Stimulated activated CD4-positive, alpha-beta T cell treated with anti-CD3 and anti-CD28 coated beads, Interleukin-1b, Interleukin-23, amount 100 ng/mL, for 24 hours (primary cell): ENCODE results near the gene SGK2.

ENCODE experiments used
- DNase-seq, 4 experiments: peaks; one replicate each; pipeline ENCODE4 v3.0.0-alpha.2; 2020; ENCODE audit warnings: low read depth in 4 of 4, low spot score in 1 of 4

Gene SGK2

GRCh38 chr20:43558412-43559146 lies at the start of gene SGK2:
Gene SGK2, plus strand, starts transcription at chr20:43559027. Its CDS starts 7,469 bp downstream, at chr20:43566496.
- no peak for DNase-seq

GRCh38 chr20:43511879-43512278 lies 46.9 kb upstream of the SGK2 start:
- no peak for DNase-seq

- DNase-seq: no peak
Measured at GRCh38 chr20:43513372-43513930, 45.4 kb upstream of the SGK2 start.

- DNase-seq: peak; percentile 73 to 88 (median 76)
Measured at GRCh38 chr20:43513931-43514647, 44.7 kb upstream of the SGK2 start.

GRCh38 chr20:43514648-43514999 lies 44.2 kb upstream of the SGK2 start:
- DNase-seq: peak in 1 of 4 experiments; percentile 7

GRCh38 chr20:43515628-43516027 lies 43.2 kb upstream of the SGK2 start:
- DNase-seq: no peak

GRCh38 chr20:43516251-43516824 lies 42.5 kb upstream of the SGK2 start:
- DNase-seq: no peak

- DNase-seq: no peak
Measured at GRCh38 chr20:43520074-43520630, 38.7 kb upstream of the SGK2 start.

- DNase-seq: no peak
Measured at GRCh38 chr20:43525021-43525420, 33.8 kb upstream of the SGK2 start.

GRCh38 chr20:43528258-43528875 lies 30.5 kb upstream of the SGK2 start:
- DNase-seq: no peak

- DNase-seq: no peak
Measured at GRCh38 chr20:43529051-43529450, 29.8 kb upstream of the SGK2 start.

- DNase-seq: no peak
Measured at GRCh38 chr20:43529457-43530153, 29.2 kb upstream of the SGK2 start.

GRCh38 chr20:43530321-43531090 lies 28.3 kb upstream of the SGK2 start:
- DNase-seq: no peak

- no peak for DNase-seq
Measured at GRCh38 chr20:43531091-43531443, 27.8 kb upstream of the SGK2 start.

- DNase-seq: no peak
Measured at GRCh38 chr20:43532416-43533055, 26.3 kb upstream of the SGK2 start.

- no peak for DNase-seq
Measured at GRCh38 chr20:43533060-43533459, 25.8 kb upstream of the SGK2 start.

- no peak for DNase-seq
Measured at GRCh38 chr20:43534016-43534415, 24.8 kb upstream of the SGK2 start.

GRCh38 chr20:43534791-43535350 lies 24.0 kb upstream of the SGK2 start:
- DNase-seq: no peak

GRCh38 chr20:43535370-43536004 lies 23.3 kb upstream of the SGK2 start:
- no peak for DNase-seq
